ENCODE results near the gene MB.
A peak's percentile ranks its signal among the peaks of the same experiment; 100 is the strongest.

Gene MB

GRCh38 chr22:35575116-35575748 lies 41.9 kb downstream of the MB start:
- no peak for DNase-seq (ENCODE audit: extremely low read depth, insufficient read length)
- Histone ChIP-seq H3K27me3 (replicated peaks; ENCODE audit: control insufficient read depth, insufficient read depth, low read length) (no peaks in the 10 kb centered on the region; the same call in 1 of the 2 replicates), H3K36me3 (ENCODE audit: control insufficient read depth, insufficient read depth, low read length) (no peaks in the 10 kb centered on the region), H3K4me3 (replicated peaks; ENCODE audit: low read depth, low read length) (no peak overlapping the region)
- peak; percentile 6 for TF ChIP-seq CTCF (IDR thresholded peaks at IDR 0.05; ENCODE audit: insufficient read depth, low read length, poor library complexity, severe bottlenecking)

GRCh38 chr22:35572556-35572955 lies 44.6 kb downstream of the MB start:
- no peaks in the 10 kb centered on the region for H3K36me3 ChIP-seq (ENCODE audit: control insufficient read depth, insufficient read depth, low read length)
- TF ChIP-seq CTCF (IDR thresholded peaks at IDR 0.05; ENCODE audit: insufficient read depth, low read length, poor library complexity, severe bottlenecking), result no peak
- no peak for DNase-seq (ENCODE audit: extremely low read depth, insufficient read length)
- no peaks in the 10 kb centered on the region; the same call in 1 of the 2 replicates for H3K27me3 ChIP-seq (replicated peaks; ENCODE audit: control insufficient read depth, insufficient read depth, low read length)
- H3K4me3 ChIP-seq (replicated peaks; ENCODE audit: low read depth, low read length), result no peak overlapping the region

- Histone ChIP-seq H3K4me3 (replicated peaks; ENCODE audit: low read depth, low read length) (no peak overlapping the region), H3K27me3 (replicated peaks; ENCODE audit: control insufficient read depth, insufficient read depth, low read length) (no peaks in the 10 kb centered on the region; the same call in 1 of the 2 replicates), H3K36me3 (ENCODE audit: control insufficient read depth, insufficient read depth, low read length) (no peaks in the 10 kb centered on the region)
- DNase-seq (ENCODE audit: extremely low read depth, insufficient read length), result no peak
- TF ChIP-seq CTCF (IDR thresholded peaks at IDR 0.05; ENCODE audit: insufficient read depth, low read length, poor library complexity, severe bottlenecking), result no peak
Measured at GRCh38 chr22:35570686-35571194, 46.4 kb downstream of the MB start.

GRCh38 chr22:35569916-35570315 lies 47.2 kb downstream of the MB start:
- Histone ChIP-seq H3K27me3 (replicated peaks; ENCODE audit: control insufficient read depth, insufficient read depth, low read length) (no peaks in the 10 kb centered on the region; the same call in 1 of the 2 replicates), H3K36me3 (ENCODE audit: control insufficient read depth, insufficient read depth, low read length) (no peaks in the 10 kb centered on the region), H3K4me3 (replicated peaks; ENCODE audit: low read depth, low read length) (no peak overlapping the region)
- TF ChIP-seq CTCF (IDR thresholded peaks at IDR 0.05; ENCODE audit: insufficient read depth, low read length, poor library complexity, severe bottlenecking), result no peak
- DNase-seq (ENCODE audit: extremely low read depth, insufficient read length), result no peak

GRCh38 chr22:35568751-35569739 lies 48.1 kb downstream of the MB start:
- Histone ChIP-seq H3K36me3 (ENCODE audit: control insufficient read depth, insufficient read depth, low read length) (no peaks in the 10 kb centered on the region), H3K27me3 (replicated peaks; ENCODE audit: control insufficient read depth, insufficient read depth, low read length) (no peaks in the 10 kb centered on the region; the same call in 1 of the 2 replicates), H3K4me3 (replicated peaks; ENCODE audit: low read depth, low read length) (no peak overlapping the region)
- TF ChIP-seq CTCF (IDR thresholded peaks at IDR 0.05; ENCODE audit: insufficient read depth, low read length, poor library complexity, severe bottlenecking), result no peak
- no peak for DNase-seq (ENCODE audit: extremely low read depth, insufficient read length)
